Testis (tissue), 3 donors: ENCODE results near the gene C20orf144. TPM values are rescaled to one million over a fixed set of nuclear protein-coding genes. Genes with fewer than 3 reads are reported as not detected.

ENCODE experiments used
- polyA plus RNA-seq: library from polyadenylated mRNA; stranded (reverse); fragments of 350-450 nt; fragmentation: Illumina TruSeq; extraction: RNeasy Lipid Tissue Mini Kit (QIAGEN cat#74804); gene quantifications from one replicate; pipeline ENCODE4 v1.2.3, GENCODE V29; 2014; ENCODE audit warnings: low read depth, low replicate concordance; ENCODE audit not compliant: insufficient read depth
- total RNA-seq, 2 donors: library from RNA; depleted of rRNA; stranded (reverse); fragments of >200 nt; gene quantifications; one replicate each; pipeline ENCODE4 v1.2.3, GENCODE V29; 2016

The C20orf144 gene
- total and polyA plus RNA-seq, 3 donors from 2014 or later = 40.0 to 128 (median 119) TPM

Other genes starting within 250 kb of the C20orf144 start
- gene SNTA1, start 218.6 kb upstream of the C20orf144 start, total RNA-seq = 100 to 1,000 TPM in 1 of 2 donors, 10 to 100 TPM in 1; 96.8 to 135 TPM
- gene SNTA1, start 218.6 kb upstream of the C20orf144 start, polyA plus RNA-seq = 28.0 TPM
- 10 to 100 TPM; 33.1 to 39.2 TPM for gene CBFA2T2, start 172.2 kb upstream of the C20orf144 start, total RNA-seq
- gene CBFA2T2, start 172.2 kb upstream of the C20orf144 start, polyA plus RNA-seq = 25.2 TPM
- 10 to 100 TPM; 26.6 to 55.0 TPM for gene ACTL10, start 4.6 kb downstream of the C20orf144 start, total RNA-seq
- gene ACTL10, start 4.6 kb downstream of the C20orf144 start, polyA plus RNA-seq = 62.1 TPM
- gene NECAB3, start 12.1 kb downstream of the C20orf144 start, total RNA-seq = 100 to 1,000 TPM; 106 to 118 TPM
- gene NECAB3, start 12.1 kb downstream of the C20orf144 start, polyA plus RNA-seq = 59.7 TPM
- gene E2F1, start 24.1 kb downstream of the C20orf144 start, total RNA-seq = 10 to 100 TPM; 19.9 to 22.8 TPM
- gene E2F1, start 24.1 kb downstream of the C20orf144 start, polyA plus RNA-seq = 16.9 TPM
- 1 to 10 TPM; 4.6 to 5.1 TPM for gene PXMP4, start 58.0 kb downstream of the C20orf144 start, total RNA-seq
- gene PXMP4, start 58.0 kb downstream of the C20orf144 start, polyA plus RNA-seq = 6.8 TPM
- gene ZNF341, start 69.7 kb downstream of the C20orf144 start, total RNA-seq = 1 to 10 TPM; 7.0 to 8.7 TPM
- gene ZNF341, start 69.7 kb downstream of the C20orf144 start, polyA plus RNA-seq = 5.5 TPM
- 100 to 1,000 TPM in 1 of 2 donors, 10 to 100 TPM in 1; 98.3 to 102 TPM for gene CHMP4B, start 149.0 kb downstream of the C20orf144 start, total RNA-seq
- 114 TPM for gene CHMP4B, start 149.0 kb downstream of the C20orf144 start, polyA plus RNA-seq